D721Med (cell line): ENCODE measurements around the gene GP1BA.

Experiments used
- DNase-seq: peaks from one replicate; pipeline ENCODE4 v3.0.0; 2011; ENCODE audit warnings: low spot score; ENCODE audit not compliant: insufficient read length
- FAIRE-seq: peaks from 2 replicates; lab custom pipeline; 2011; peaks lifted over from hg19 to GRCh38; lab: Jason Lieb, UNC
- TF ChIP-seq, protein P1 (sequence below): IDR thresholded peaks from 2 replicates; pipeline ENCODE4 v1.5.1; 2012; ENCODE audit warnings: mild to moderate bottlenecking, control low read depth; ENCODE audit not compliant: insufficient read depth; ENCODE audit errors: missing control alignments

The GP1BA gene

DNA sequence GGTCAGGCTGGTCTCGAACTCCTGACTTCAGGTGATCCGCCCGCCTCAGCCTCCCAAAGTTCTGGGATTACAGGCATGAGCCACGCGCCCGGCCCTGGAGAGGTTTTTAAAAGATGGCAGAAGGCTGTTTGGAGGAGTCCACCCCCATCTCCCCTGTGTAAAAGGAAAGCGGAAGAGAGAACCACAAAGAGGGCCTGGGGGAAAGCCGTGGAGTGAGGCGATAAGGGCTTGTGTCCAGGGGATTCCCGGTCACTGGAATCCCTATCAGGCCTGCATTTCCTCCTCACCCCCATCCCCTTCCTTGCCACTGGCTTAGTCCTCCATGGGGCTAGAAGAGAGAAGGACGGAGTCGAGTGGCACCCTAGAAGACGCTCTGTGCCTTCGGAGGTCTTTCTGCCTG, at the start of gene GP1BA:
TSS of gene GP1BA (plus strand) at position 315 of the 400 bp plus-strand sequence. CDS start 328 bp downstream, outside the sequence.
- FAIRE-seq (no peak), DNase-seq (peak; percentile 2)
- TF ChIP-seq, protein P1, sequence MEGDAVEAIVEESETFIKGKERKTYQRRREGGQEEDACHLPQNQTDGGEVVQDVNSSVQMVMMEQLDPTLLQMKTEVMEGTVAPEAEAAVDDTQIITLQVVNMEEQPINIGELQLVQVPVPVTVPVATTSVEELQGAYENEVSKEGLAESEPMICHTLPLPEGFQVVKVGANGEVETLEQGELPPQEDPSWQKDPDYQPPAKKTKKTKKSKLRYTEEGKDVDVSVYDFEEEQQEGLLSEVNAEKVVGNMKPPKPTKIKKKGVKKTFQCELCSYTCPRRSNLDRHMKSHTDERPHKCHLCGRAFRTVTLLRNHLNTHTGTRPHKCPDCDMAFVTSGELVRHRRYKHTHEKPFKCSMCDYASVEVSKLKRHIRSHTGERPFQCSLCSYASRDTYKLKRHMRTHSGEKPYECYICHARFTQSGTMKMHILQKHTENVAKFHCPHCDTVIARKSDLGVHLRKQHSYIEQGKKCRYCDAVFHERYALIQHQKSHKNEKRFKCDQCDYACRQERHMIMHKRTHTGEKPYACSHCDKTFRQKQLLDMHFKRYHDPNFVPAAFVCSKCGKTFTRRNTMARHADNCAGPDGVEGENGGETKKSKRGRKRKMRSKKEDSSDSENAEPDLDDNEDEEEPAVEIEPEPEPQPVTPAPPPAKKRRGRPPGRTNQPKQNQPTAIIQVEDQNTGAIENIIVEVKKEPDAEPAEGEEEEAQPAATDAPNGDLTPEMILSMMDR: no peak

DNA sequence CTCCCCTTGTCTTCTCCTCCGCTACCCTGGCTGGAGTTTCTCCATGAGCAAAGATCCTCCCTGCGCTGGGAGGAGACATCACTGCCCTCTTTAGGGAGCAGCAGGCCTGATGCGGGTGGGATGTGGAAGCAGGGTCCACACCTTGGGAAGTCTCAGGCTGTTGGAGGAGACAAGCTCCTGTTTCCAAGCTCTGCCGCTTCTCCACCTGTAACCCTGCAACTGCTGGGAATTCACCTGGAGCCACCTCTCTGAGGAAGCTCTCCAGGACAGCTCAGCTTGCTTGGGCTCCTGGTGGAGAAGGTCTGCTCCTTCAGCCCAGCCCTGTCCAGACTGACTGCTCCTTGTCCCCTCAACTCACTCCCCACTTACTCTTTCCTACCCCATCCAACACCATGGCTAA, 47.6 kb upstream of the GP1BA start:
- no peak for DNase-seq
- TF ChIP-seq, protein P1: no peak
- FAIRE-seq: no peak

DNA sequence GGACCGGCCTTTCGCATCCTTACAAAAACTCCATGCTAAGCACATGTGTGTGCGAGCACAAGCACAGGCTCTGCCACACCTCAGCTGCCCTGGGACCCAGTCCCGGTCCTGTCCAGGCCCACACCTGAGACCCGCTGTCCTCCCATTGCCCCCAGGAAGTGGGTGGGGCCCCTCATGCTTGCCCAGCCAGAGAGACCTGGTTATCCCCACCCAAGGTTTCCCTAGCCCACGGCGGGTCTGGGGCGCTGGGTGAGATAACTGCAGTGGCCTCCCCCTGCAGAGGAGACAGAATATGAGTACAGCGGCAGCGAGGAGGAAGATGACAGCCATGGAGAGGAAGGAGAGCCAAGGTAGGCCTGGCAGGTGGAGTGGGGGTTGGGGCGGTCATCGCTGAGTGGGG, 45.2 kb upstream of the GP1BA start:
- TF ChIP-seq, protein P1: no peak
- DNase-seq (no peak), FAIRE-seq (no peak)

DNA sequence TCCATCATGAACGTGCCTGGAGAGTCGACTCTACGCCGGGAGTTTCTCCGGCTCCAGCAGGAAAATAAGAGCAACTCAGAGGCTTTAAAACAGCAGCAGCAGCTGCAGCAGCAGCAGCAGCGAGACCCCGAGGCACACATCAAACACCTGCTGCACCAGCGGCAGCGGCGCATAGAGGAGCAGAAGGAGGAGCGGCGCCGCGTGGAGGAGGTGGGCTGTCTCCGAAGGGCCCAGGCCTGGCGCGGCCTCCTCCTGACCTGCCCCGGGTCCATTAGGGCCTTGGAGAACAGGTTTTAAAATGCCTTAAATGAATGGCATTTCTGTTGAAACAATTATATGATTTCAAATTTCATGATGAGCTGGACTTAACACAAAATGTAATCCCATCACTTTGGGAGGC, 44.5 kb upstream of the GP1BA start:
- no peak for FAIRE-seq
- DNase-seq: no peak
- TF ChIP-seq, protein P1: no peak

DNA sequence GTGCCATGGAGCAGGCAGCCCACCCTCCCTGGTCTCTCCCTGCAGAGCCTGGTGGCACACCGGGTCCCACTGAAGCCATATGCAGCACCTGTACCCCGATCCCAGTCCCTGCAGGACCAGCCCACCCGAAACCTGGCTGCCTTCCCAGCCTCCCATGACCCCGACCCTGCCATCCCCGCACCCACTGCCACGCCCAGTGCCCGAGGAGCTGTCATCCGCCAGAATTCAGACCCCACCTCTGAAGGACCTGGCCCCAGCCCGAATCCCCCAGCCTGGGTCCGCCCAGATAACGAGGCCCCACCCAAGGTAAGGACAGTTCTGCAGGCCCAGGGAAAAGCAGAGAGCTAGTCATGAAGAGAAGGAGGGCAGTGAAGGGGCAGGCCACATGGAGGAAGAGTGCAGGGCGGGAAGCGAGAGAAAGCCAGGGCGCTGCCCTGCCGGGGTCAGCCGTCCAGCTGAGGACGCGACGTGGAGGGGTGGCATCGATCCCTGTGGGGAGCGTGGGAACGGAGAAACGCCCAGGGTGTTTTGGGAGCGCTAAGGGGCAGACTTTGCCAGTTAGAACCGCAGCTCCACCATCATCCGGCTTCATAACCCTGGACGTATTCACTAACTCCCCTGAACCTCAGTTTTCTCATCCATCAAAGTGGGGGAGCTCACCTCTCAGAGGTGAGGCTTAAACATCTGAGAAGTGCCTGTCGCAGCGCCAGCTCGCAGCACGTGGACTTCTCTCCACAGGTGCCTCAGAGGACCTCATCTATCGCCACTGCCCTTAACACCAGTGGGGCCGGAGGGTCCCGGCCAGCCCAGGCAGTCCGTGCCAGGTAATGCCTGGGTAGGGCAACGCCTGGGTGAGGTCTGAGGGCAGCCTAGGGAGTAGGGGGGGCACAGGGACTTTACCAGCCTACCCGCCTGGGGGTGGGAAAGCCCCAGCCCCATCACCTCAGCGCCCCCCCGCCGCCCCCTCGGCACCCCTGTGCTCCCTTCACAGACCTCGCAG, 40.4 kb upstream of the GP1BA start:
- TF ChIP-seq, protein P1: no peak
- no peak for FAIRE-seq
- peak; percentile 8 for DNase-seq

DNA sequence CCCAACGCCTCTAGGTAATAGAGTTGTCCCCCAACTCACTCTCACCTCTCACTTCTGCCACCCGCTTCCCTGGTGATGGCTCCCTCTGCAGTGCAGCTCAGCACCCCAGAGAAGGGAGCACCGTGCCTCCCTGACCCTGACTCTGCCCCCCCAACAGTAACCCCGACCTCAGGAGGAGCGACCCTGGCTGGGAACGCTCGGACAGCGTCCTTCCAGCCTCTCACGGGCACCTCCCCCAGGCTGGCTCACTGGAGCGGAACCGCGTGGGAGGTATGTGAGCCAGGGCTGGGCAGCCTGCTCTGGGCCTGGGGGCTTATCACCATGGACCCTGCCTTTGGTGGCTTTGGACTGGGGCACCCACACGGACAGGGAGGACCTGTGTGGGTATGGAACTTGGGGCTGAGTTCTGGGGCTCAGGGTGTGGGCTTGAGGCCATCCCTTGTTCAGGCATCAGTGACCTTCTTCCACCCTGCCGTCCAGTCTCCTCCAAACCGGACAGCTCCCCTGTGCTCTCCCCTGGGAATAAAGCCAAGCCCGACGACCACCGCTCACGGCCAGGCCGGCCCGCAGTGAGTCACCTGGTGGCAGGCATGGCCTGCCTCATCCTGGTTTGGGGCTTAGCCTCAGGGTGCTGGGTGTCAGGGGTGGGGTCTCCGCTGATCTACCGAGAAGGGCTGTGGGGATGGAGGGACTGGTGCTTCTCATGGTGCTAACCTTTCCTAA, 39.4 kb upstream of the GP1BA start:
- no peak for FAIRE-seq
- TF ChIP-seq, protein P1: no peak
- peak; percentile 7 for DNase-seq
